ENCODE measurements around the gene TLCD5.

Gene TLCD5

DNA sequence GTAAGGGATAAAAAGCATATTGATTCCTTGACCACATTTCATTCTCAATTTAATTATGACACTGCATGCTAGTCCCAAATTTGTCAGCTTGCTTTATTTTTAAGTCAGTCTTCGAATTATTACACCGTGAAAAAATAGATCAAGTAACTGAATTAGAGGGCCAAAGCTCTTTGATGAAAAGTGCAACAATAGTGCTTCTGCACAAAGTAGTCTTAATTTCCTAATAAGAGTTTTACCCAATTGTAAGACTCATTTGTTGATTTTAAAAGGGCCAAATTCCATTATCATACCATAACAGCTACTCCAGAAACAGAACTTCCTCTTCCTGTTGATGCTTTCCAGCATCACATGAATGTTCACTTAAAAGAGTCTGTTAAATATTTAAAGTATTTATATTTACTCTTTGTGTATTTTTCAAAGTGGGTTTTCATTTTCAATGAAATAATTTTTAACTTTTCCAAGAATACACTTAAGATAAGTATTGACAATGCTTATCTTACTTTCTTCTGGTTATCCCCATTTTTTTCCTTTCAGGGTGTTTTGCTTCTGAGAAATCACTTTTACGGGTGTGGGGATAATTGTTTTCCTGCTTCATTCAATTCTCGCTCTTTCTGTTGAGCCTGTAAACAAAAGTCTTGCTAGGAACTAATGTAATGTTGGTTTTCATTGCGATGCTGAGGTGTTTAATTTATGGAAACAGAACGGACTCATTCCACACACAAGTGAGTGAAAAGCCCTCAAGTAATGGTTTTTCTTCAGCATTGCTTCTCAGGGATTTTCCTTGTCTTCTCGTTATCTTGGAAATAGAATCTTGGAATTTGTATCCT, 13.2 kb downstream of the TLCD5 start:
- no peak for DNase-seq

DNA sequence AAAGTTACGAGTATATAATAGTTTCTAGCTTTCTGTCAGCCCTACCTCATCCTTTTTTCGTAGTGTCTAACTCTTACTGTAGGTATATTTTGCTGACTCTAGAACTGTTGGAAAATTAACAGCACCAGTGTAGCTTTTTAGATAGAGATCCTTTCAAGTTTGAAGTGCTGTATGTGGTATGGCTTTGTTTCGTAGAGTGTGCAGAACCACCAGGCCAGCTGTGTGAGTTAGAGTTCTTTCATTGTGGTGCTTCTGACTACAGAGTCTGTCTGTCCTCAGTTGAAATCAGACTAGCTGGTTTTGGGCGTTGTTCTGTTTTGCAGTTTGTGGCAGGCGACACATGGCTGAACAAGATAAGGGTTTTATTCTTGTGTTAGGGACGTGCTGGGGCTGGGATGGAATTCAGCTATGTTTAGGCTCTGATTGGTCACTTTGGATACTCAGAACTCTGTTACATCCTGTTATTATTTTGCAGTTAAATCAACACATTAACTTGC, 14.3 kb downstream of the TLCD5 start:
- DNase-seq: no peak

DNA sequence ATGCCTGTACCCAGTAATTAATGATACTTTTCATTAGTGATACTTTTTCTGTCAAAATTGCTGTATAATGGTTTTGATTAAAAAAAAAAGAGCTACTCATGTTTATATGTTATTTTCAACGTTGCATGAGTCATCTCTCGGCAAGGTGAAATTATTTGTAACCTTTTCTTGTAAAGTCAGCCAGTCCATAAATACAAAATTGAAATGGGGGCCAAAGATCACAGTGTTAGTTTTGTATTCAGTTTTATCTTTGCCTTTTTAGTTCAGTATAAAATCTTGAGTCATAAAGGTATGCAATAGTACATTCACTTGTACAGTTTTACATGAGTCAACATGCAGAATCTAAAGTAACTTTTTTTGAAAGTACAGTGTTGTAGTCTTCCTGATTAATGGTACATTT, 15.4 kb downstream of the TLCD5 start:
- DNase-seq: no peak

- DNase-seq: no peak
Measured at GRCh38 chr11:120342226-120342625, 17.1 kb downstream of the TLCD5 start.

- no peak for DNase-seq
Measured at GRCh38 chr11:120342678-120343077, 17.6 kb downstream of the TLCD5 start.

DNA sequence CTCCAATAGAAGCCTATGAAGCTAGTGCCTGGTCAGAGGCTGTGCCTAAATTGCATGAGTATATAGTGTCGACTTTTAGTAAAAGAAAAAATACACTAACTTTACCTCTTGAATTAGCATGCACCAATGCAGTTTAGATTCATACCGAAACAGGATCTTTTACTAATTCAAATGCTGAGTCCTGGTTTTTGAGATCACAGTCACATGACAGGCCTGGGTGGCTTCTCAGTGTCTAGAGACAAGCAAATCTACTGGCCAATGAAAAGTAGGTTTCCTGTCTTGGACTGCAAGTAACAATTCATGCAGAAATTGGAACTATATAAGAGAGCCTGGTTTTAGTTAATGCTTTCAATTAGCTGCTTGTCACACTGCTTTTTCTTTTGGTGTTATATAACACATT, 18.3 kb downstream of the TLCD5 start:
- DNase-seq: no peak

GRCh38 chr11:120344302-120345004, 19.4 kb downstream of the TLCD5 start:
- no peak for DNase-seq

DNA sequence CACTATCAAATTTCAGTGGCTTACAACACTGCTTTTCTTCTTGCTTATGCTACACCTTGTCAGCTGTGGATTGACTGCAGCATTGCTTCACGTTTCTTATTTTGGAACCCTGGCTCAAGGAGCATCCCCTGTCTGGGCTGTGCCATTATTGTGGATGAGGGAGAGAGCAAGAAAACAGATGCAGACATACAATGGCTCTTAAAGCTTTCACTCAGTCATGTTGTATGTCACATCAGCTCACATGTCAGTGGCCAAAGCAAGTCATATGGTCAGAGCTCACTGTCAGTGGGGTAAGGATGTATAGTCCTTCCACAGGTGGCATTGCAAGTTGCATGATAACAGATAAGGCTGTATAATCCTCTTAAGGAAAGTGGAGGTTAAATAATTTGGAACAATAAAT, 21.1 kb downstream of the TLCD5 start:
- no peak for DNase-seq

DNA sequence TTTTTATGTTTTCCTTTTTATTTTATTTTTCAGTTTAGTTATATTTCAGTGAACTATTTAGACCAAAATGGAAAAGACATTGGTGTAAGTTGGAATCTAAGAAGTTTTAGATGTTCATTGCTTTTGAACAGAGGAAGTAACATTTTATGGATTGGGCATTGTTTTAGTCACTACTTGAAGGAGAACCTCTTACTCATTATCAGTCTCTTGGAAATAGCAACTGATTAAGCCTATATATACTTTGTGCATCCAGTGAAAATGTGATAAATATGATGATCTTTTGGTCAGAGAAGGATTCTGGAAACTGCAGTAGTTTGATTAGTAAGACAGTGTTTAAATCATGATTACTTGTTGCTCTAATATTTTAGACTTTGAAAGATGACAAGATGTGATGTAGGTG, 25.5 kb downstream of the TLCD5 start:
- DNase-seq: no peak

DNA sequence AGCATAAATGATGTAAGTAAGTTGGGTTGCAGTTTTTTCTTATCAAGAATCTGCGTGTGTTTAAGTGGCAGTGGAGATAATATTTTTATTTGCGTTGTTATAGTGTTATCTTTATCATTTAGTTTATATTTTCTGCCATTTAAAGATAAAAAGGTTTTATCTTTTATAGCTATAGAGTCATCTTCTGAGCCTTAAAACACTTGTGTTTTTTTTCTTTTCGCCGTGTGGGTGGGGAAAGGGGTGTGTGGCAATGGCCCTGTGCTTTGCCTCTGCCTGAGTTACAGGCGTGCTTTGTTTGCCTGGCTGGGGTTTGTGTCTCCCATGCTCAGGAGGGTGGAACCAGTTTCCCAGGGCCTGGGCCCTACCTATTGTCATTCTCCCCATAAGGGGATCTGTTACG, 27.3 kb downstream of the TLCD5 start:
- no peak for DNase-seq

DNA sequence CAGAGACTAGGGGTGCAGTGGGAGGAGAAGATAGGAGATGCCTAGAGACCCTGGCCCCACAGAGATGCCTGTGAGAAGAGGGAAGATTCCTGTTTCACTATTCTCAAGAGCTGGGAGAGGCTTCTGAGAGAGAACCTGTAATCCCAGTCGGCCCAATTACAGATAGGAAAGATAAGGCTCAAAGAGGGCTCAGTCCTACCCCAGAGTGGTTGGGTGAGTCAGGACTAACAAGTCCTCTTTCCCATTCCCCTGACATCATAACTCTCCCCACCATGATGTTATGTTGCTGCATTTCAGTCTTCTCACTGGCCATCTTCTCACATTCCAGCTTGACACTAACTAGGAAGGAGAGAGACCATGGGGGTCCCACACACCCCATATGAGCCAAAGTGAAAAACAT, 29.0 kb downstream of the TLCD5 start:
- DNase-seq: no peak

DNA sequence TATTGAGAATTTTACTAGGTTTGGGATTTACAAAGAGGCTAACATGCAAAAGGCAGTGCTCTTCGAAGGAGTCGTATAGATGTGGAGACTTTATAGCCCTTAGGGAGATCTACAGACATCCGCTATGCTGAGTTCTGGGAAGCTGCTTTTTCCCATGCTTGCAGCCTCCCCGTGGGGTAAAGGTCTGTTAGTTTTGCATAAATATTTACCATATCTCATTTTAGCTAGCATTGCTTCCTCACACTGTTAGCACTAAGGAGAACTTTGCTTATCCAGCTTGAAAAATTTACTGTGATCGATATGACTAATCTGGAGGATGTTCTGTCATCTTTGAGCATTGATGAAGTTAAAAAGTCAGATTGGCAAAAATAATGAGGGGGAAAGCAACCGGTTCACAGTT, 29.7 kb downstream of the TLCD5 start:
- DNase-seq: no peak

GRCh38 chr11:120357620-120358019, 32.5 kb downstream of the TLCD5 start:
- DNase-seq: no peak

GRCh38 chr11:120358729-120359128, 33.6 kb downstream of the TLCD5 start:
- DNase-seq: no peak

DNA sequence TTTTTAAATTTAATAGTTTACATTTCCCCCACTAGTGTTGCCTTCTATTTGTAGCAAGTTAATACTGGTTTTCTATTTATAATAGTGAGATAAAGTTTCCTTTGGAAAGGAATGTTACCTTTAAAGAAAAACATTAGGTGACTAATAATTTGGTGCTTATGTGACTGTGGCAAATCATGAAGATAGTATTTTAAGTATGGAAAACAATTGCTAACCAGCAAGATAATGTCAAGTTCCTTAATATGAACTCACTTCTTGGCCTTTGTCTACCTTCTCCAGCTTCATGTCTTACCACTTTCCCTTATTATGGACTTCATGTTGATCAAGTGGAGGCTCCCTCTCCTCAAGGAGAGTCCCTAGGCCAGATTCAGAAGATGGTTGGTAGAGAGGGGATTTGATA, 38.3 kb downstream of the TLCD5 start:
- no peak for DNase-seq

DNA sequence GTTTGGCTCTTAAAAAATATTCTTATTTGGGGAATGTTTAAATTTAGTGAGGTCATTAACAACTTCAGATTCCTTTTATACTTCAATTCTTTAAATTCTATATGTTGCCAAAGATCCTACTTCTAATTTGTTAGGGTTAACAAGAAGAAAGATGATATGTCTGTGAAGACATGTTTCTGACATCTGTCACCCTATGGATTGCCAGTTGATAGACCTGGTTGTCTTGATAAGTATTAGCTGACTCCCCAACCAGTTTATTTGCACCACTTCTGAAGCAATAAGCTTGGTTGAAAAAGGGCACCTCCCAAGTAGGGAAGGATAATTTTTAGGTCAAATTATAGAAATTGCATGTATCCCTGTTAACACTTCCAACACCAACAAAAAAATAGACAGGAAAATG, 40.4 kb downstream of the TLCD5 start:
- DNase-seq: no peak

DNA sequence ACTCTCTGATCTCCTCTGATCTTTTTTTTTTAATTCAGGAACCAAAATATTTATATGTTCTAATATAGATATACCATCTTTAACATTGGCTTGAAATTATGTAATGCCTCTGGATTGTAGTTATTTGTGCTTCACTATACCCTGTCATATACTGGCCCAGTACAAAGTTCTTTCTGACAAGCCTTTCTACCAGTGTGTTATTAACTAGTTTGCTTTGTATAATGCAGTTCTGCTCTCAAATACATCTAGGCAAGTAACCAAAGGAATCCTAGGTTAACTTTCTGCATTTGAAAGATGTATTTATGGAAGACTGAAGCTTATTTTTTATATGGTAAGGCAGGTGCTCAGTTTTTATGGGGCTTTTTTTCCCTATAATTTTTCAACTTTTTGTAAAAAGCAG, 47.2 kb downstream of the TLCD5 start:
- DNase-seq: no peak

DNA sequence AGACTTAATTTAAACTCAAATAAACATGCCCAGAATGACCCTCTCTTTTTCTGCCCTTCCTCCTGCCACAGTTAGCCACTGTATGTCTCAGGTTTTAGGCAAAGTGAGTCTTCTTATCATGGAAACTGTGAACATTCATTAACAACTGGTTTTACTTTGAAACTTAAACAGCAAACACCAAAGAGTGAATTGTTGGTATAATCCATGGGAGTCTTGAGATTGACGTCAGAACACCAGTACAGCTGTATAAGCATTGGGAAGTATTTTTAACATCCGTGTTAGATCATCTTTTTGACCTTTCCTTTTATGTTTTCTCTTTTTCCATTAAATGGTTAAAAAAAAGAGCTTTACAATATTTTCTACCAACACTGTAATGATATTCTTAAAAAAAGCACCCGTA, 50.0 kb downstream of the TLCD5 start:
- DNase-seq: no peak

DNA sequence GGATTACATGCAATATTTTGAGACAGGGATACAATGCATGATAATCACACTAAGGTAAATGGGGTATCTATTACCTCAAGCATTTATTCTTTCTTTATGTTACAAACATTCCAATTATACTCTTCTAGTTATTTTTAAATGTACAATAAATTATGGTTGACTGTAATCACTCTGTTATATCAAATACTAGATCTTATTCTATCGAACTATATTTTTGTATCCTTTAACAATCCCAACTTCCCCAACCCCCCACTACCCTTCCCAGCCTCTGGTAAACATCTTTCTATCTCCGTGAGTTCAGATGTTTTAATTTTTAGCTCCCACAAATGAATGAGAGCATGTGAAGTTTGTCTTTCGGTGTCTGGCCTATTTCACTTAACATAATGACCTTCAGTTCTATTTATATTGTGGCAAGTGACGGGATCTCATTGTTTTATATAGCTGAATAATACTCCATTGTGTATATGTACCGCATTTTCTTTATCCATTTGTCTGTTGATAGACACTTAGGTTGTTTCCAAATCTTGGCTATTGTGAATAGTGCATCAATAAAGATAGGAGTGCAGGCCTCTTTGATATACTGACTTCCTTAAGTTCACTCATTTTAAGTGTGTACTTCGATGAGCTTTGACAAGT, 51.6 kb downstream of the TLCD5 start:
- no peak for DNase-seq

DNA sequence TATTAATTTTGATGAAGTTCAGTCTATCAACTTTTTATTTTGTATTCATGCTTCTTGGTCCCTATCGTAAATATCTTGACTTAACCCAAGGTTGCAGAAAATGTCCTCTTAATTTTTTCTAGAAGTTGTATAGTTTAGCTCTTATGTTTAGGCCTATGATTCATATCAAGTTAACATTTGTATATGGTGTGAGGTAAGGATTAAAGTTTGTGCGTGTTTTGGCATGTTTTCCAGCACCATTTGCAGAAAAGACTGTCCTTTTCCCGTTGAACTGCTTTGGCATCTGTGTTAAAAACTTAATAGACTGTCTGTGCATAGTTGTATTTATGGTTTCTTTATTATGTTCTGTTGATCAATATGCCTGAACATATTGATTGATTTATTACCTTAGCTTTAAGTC, 53.4 kb downstream of the TLCD5 start:
- DNase-seq: no peak

DNA sequence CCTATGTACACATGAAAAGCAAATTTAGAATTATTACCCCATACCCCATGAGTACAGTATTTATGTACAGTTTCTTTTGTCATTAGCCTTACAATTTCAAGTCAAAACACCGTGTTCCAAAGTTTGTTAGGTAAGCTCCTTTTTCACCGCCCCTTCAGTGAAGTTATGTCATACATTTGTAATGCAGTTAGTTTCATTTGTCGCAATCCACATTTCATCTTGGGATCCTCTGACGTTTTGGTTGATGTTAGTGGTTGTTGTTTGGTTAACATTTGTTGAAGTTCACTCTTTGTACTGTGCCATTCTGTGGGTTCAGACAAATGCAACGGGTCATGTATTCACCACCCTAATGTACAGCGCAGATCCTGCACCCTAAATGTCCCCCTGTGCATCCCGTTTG, 56.3 kb downstream of the TLCD5 start:
- DNase-seq: no peak

Measured in NCI-H510A (cell line).